Endodermal cell (in vitro differentiated cells): ENCODE data around the gene KRTAP5-6. TPM values are rescaled to one million over a fixed set of nuclear protein-coding genes. Genes with fewer than 3 reads are reported as not detected.
A peak's percentile ranks its signal among the peaks of the same experiment; 100 is the strongest.

ENCODE experiments used
- DNase-seq: peaks from one replicate; pipeline ENCODE4 v3.0.0-alpha.2; 2017
- H3K27ac ChIP-seq: 2 replicates; pipeline ENCODE4 v1.5.1; 2013; ENCODE audit warnings: mild to moderate bottlenecking, low read depth, low read length, moderate library complexity
- H3K27me3 ChIP-seq: 2 replicates; pipeline ENCODE4 v1.6.1; 2013; ENCODE audit warnings: mild to moderate bottlenecking, low read length, moderate library complexity; ENCODE audit not compliant: insufficient read depth, control insufficient read depth, poor library complexity, severe bottlenecking
- H3K36me3 ChIP-seq: 2 replicates; pipeline ENCODE4 v1.7.0; 2013; ENCODE audit warnings: mild to moderate bottlenecking, low read length, moderate library complexity; ENCODE audit not compliant: control insufficient read depth, insufficient read depth
- H3K4me1 ChIP-seq: one replicate; pipeline ENCODE4 v1.7.0; 2013; ENCODE audit warnings: low read length; ENCODE audit not compliant: control insufficient read depth, insufficient read depth
- H3K4me3 ChIP-seq: 2 replicates; pipeline ENCODE4 v1.5.1; 2013; ENCODE audit warnings: mild to moderate bottlenecking, low read length, moderate library complexity
- H3K9ac ChIP-seq: 2 replicates; pipeline ENCODE4 v1.6.1; 2013; ENCODE audit warnings: mild to moderate bottlenecking, low read length, moderate library complexity; ENCODE audit not compliant: poor library complexity, severe bottlenecking; ENCODE audit errors: extremely low read depth
- H3K9me3 ChIP-seq: 2 replicates; pipeline ENCODE4 v1.6.1; 2013; ENCODE audit warnings: mild to moderate bottlenecking, low read length, moderate library complexity; ENCODE audit not compliant: control insufficient read depth
- H3K27ac Mint-ChIP-seq: 2 replicates; pipeline ENCODE4 v1.8.0; 2020; ENCODE audit warnings: mixed read lengths
- H3K27me3 Mint-ChIP-seq: 2 replicates; pipeline ENCODE4 v1.8.0; 2021; ENCODE audit warnings: mild to moderate bottlenecking, mixed read lengths; ENCODE audit not compliant: insufficient read depth
- H3K36me3 Mint-ChIP-seq: 2 replicates; pipeline ENCODE4 v1.8.0; 2020; ENCODE audit warnings: low read depth, mixed read lengths
- H3K4me1 Mint-ChIP-seq: 2 replicates; pipeline ENCODE4 v1.8.0; 2020; ENCODE audit warnings: mixed read lengths
- H3K4me3 Mint-ChIP-seq: 2 replicates; pipeline ENCODE4 v1.8.0; 2020; ENCODE audit warnings: mild to moderate bottlenecking, moderate library complexity, mixed read lengths
- H3K9me3 Mint-ChIP-seq: 2 replicates; pipeline ENCODE4 v1.8.0; 2020; ENCODE audit warnings: mild to moderate bottlenecking, mixed read lengths
- WGBS, 2 experiments: methylation state at CpG; one replicate each; pipeline versions ENCODE4 v1.1.5 to v1.1.7; 2013; ENCODE audit warnings: missing lambda C conversion rate in 2 of 2, mixed read lengths in 1 of 2; ENCODE audit not compliant: insufficient coverage in 1 of 2, insufficient read length in 1 of 2; 5-methylcytosine and 5-hydroxymethylcytosine counted together
- total RNA-seq, 2 donors: library from RNA; stranded (reverse); fragmentation: NEBNext Ultra II Directional in 1 of 2; extraction: Animal tissue kit (Norgen Biotek cat#: 25700) in 1 of 2; gene quantifications; 2 replicates in 1 of 2; 3 replicates in 1 of 2; pipeline ENCODE4 v1.2.1, GENCODE V29; 2021
- TF ChIP-seq, protein P1 (sequence below): fragments of 200-600 bp; sonication (generic); conservative IDR thresholded peaks from 2 replicates; pipeline ENCODE4 v1.5.0; 2021; ENCODE audit warnings: antibody characterized with exemption, mild to moderate bottlenecking

KRTAP5-6 gene
- total RNA-seq, 2 donors from 2014 or later, result not detected

DNA sequence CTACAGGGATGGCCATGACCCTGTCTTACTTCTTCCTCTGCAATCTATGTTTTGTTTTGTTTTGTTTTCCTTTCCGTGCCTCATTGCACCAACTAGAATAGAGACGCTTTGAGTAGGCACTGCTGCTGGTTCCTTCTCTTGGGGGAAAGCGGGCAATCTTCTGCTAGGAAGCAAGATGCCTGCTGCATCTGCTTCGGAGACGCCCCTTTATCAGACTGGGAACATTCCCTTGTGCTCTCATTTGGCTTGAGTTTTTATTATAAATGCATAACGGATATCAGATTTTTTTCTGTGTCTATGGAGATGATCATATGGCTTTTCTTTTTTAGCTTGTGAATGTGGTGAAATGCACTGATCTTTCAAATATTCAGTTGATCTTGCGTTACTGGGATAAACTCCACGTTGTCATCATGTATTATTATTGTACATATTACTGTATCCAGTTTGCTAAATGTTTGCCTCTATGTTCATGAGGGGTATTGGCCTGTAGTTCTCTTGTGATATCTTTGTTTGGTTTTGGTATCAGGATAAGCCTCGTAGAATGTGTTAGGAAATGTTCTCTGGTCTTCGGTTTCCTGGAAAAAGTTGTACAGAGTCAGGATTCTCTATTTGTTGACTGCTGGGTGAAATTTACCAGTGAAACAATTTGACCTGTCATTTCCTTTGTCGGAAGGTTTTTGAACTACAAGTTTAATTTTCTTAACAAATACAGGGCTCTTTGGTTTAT, 23.4 kb upstream of the KRTAP5-6 start:
- Mint-ChIP-seq H3K36me3 (no peaks in the 10 kb centered on the region), H3K9me3 (no peaks in the 10 kb centered on the region), H3K4me3 (no peak overlapping the region), H3K27ac (no peak overlapping the region), H3K4me1 (peaks cover 7% of the 10 kb centered on the region), H3K27me3 (peaks cover 59% of the 10 kb centered on the region)
- no peaks in the 10 kb centered on the region for H3K9me3 ChIP-seq
- peak; percentile 17 for DNase-seq
- H3K9ac ChIP-seq, result no peak overlapping the region
- H3K27me3 ChIP-seq, result peaks cover 61% of the 10 kb centered on the region
- no peaks in the 10 kb centered on the region for H3K36me3 ChIP-seq
- no peak overlapping the region for H3K4me3 ChIP-seq
- H3K4me1 ChIP-seq, result peaks cover 2% of the 10 kb centered on the region
- H3K27ac ChIP-seq, result no peak overlapping the region
- whole genome bisulfite sequencing, 2 experiments, result 86 to 91% methylated on average over 7 to 10 of the region's 11 CpGs
- TF ChIP-seq, protein P1, sequence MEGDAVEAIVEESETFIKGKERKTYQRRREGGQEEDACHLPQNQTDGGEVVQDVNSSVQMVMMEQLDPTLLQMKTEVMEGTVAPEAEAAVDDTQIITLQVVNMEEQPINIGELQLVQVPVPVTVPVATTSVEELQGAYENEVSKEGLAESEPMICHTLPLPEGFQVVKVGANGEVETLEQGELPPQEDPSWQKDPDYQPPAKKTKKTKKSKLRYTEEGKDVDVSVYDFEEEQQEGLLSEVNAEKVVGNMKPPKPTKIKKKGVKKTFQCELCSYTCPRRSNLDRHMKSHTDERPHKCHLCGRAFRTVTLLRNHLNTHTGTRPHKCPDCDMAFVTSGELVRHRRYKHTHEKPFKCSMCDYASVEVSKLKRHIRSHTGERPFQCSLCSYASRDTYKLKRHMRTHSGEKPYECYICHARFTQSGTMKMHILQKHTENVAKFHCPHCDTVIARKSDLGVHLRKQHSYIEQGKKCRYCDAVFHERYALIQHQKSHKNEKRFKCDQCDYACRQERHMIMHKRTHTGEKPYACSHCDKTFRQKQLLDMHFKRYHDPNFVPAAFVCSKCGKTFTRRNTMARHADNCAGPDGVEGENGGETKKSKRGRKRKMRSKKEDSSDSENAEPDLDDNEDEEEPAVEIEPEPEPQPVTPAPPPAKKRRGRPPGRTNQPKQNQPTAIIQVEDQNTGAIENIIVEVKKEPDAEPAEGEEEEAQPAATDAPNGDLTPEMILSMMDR, result no peak

DNA sequence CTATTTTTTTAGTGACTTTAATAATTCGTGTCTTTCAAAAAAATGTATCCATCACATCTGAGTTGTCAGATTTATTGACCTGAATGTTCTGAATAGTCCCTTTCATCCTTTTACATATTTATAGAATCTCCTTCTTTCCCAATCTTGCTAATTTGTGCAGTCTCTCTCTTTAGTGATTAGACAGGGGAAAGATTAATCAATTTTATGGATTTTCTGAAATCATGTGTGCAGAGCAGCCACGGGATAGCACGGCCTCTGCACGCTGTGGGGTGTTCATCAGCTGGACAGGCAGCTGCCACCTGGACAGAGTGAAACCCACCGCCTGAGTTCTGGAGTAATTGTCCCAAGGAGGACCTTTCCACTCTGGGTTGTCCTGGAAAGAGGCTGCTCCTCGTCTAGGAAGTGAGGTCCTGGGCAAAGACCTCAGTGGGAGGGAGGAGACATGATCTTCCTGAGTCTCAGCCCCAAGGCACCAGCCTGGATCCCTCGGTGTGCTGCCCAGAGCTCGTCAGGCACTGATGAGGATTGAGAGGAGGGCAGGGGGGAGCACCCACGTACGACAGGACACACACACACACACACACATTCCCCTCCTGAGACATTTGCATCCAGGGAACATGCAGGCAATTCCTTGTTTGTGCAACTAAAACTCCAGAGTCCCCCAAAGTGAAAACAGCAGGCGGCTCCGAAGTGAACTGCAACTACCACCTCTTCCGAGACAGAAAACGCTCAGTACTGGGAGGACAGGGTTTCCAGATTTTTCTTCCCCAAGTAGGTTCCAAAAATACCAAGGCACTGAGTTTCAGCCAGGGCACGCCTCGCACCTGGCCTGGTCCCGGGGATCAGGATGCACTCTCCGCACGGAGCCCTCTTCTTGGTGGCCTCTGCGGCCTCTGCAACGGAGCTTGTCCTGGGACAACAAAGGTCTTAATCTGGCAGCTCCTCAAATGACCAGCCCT, 22.5 kb upstream of the KRTAP5-6 start:
- Histone ChIP-seq H3K36me3 (no peaks in the 10 kb centered on the region), H3K27me3 (peaks cover 54% of the 10 kb centered on the region), H3K4me1 (peaks cover 2% of the 10 kb centered on the region), H3K9me3 (no peaks in the 10 kb centered on the region), H3K9ac (no peak overlapping the region), H3K27ac (no peak overlapping the region), H3K4me3 (no peak overlapping the region)
- H3K36me3 Mint-ChIP-seq, result no peaks in the 10 kb centered on the region
- no peak overlapping the region for H3K27ac Mint-ChIP-seq
- H3K4me1 Mint-ChIP-seq, result peaks cover 7% of the 10 kb centered on the region
- H3K9me3 Mint-ChIP-seq, result no peaks in the 10 kb centered on the region
- H3K27me3 Mint-ChIP-seq, result peaks cover 53% of the 10 kb centered on the region
- H3K4me3 Mint-ChIP-seq, result no peak overlapping the region
- DNase-seq, result peak; percentile 37
- 85 to 88% methylated on average over 15 to 21 of the region's 21 CpGs for WGBS, 2 experiments
- TF ChIP-seq, protein P1, result no peak

DNA sequence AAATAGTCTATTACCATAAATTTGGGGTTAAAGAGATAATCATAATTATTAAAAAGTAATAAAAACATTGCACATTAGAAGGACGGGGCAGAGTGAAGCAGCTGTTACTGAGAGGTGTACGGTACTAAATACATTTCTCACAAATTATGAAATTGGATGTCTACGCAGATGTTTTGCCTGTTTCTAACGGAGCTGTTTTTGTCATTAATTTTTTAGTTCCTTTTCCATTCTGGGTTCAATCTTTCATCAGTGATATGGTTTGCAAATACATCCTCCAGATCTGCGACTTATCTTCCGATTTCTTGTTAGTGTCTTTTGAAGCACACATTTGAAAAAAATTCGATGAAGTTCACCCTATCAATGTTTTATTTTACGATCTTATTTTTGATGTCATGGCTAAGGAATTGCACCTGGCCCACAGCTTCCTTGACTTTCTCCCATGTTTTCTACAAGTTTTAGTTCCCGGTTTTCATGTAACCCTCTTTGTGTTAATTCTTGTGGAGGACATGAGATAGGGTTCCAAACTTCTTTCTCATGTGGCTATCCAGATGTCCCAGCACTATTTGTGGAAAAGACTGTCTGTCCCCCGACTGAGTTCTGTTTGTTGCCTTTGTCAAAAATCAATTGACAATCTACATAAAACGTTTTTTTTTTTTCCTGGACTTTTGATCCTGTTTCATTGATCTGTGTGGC, 21.3 kb upstream of the KRTAP5-6 start:
- H3K4me1 ChIP-seq, result peaks cover 2% of the 10 kb centered on the region
- H3K4me3 Mint-ChIP-seq, result no peak overlapping the region
- H3K9ac ChIP-seq, result no peak overlapping the region
- peaks cover 7% of the 10 kb centered on the region for H3K4me1 Mint-ChIP-seq
- no peak overlapping the region for H3K4me3 ChIP-seq
- H3K27ac ChIP-seq, result no peak overlapping the region
- peaks cover 45% of the 10 kb centered on the region for H3K27me3 ChIP-seq
- no peaks in the 10 kb centered on the region for H3K36me3 ChIP-seq
- H3K27ac Mint-ChIP-seq, result no peak overlapping the region
- TF ChIP-seq, protein P1, result no peak
- WGBS, 2 experiments, result 87 to 93% methylated on average over 11 of the region's 11 CpGs
- no peaks in the 10 kb centered on the region for H3K36me3 Mint-ChIP-seq
- peak; percentile 5 for DNase-seq
- no peaks in the 10 kb centered on the region for H3K9me3 ChIP-seq
- H3K27me3 Mint-ChIP-seq, result peaks cover 48% of the 10 kb centered on the region
- H3K9me3 Mint-ChIP-seq, result no peaks in the 10 kb centered on the region
